GM23338 (cell line): ENCODE results near the gene IGBP1. TPM values are rescaled to one million over a fixed set of nuclear protein-coding genes. Genes with fewer than 3 reads are reported as not detected.
"Not testable (repeated sequence)": the region's sequence is repeated elsewhere in the genome, so short reads cannot be mapped to it uniquely, and the experiment has no call there.

Experiments used
- ATAC-seq: fragments of 200-7000 bp; cut with Tn5 transposase; 3 replicates; pipeline ENCODE4 v1.9.1; 2020
- DNase-seq: peaks from one replicate; pipeline ENCODE4 v3.0.0-alpha.2; 2015; ENCODE audit warnings: low spot score
- H2AFZ ChIP-seq: fragments of 200-600 bp; sonication (generic); 2 replicates; pipeline ENCODE4 v1.8.0; 2016; ENCODE audit warnings: antibody characterized with exemption, mild to moderate bottlenecking, moderate library complexity
- H3F3A ChIP-seq: fragments of 200-600 bp; sonication (generic); replicated peaks from 2 replicates; pipeline ENCODE4 v1.8.0; 2017; ENCODE audit warnings: antibody characterized with exemption, mixed run types, low read depth
- H3K27ac ChIP-seq: fragments of 200-600 bp; sonication (generic); 2 replicates; pipeline ENCODE4 v1.6.1; 2016; ENCODE audit warnings: low read depth
- H3K27me3 ChIP-seq: fragments of 200-600 bp; sonication (generic); 2 replicates; pipeline ENCODE4 v1.8.0; 2016; ENCODE audit warnings: mild to moderate bottlenecking, mixed run types, moderate library complexity; ENCODE audit not compliant: insufficient read depth
- H3K36me3 ChIP-seq: fragments of 200-600 bp; sonication (generic); 2 replicates; pipeline ENCODE4 v1.8.0; 2016; ENCODE audit warnings: mild to moderate bottlenecking; ENCODE audit not compliant: insufficient read depth
- H3K4me1 ChIP-seq: fragments of 200-600 bp; sonication (generic); 2 replicates; pipeline ENCODE4 v1.8.0; 2016; ENCODE audit warnings: mild to moderate bottlenecking, moderate library complexity; ENCODE audit not compliant: insufficient read depth
- H3K4me2 ChIP-seq: fragments of 200-600 bp; sonication (generic); 2 replicates; pipeline ENCODE4 v1.7.1; 2017; ENCODE audit warnings: mixed run types
- H3K4me3 ChIP-seq: fragments of 200-600 bp; sonication (generic); 2 replicates; pipeline ENCODE4 v1.6.1; 2016; ENCODE audit warnings: mixed run types
- H3K79me2 ChIP-seq: fragments of 200-600 bp; sonication (generic); replicated peaks from 2 replicates; pipeline ENCODE4 v1.8.0; 2017; ENCODE audit warnings: mild to moderate bottlenecking; ENCODE audit not compliant: insufficient read depth
- H3K9me2 ChIP-seq: fragments of 200-600 bp; sonication (generic); 2 replicates; pipeline ENCODE4 v1.8.0; 2017; ENCODE audit not compliant: insufficient read depth
- H4K20me1 ChIP-seq: fragments of 200-600 bp; sonication (generic); replicated peaks from 2 replicates; pipeline ENCODE4 v1.8.0; 2017; ENCODE audit warnings: mild to moderate bottlenecking; ENCODE audit not compliant: insufficient read depth
- H3K27ac Mint-ChIP-seq: 2 replicates; pipeline ENCODE4 v1.8.0; 2020; ENCODE audit warnings: inconsistent platforms, mild to moderate bottlenecking, moderate library complexity, mixed read lengths
- H3K27me3 Mint-ChIP-seq: 3 replicates; pipeline ENCODE4 v1.8.0; 2022; ENCODE audit warnings: low read depth, mild to moderate bottlenecking, moderate library complexity, mixed read lengths, inconsistent platforms; ENCODE audit not compliant: insufficient read depth, poor library complexity
- H3K36me3 Mint-ChIP-seq: 3 replicates; pipeline ENCODE4 v1.8.0; 2021; ENCODE audit warnings: low read depth, mild to moderate bottlenecking, inconsistent platforms, moderate library complexity, mixed read lengths
- H3K4me1 Mint-ChIP-seq: 3 replicates; pipeline ENCODE4 v1.8.0; 2020; ENCODE audit warnings: mild to moderate bottlenecking, inconsistent platforms, mixed read lengths
- H3K4me3 Mint-ChIP-seq: 3 replicates; pipeline ENCODE4 v1.8.0; 2021; ENCODE audit warnings: moderate library complexity, mild to moderate bottlenecking, inconsistent platforms, mixed read lengths
- H3K9me3 Mint-ChIP-seq: 3 replicates; pipeline ENCODE4 v1.8.0; 2020; ENCODE audit warnings: moderate library complexity, mild to moderate bottlenecking, inconsistent platforms, mixed read lengths
- EZH2 ChIP-seq: fragments of 200-600 bp; sonication (generic); IDR thresholded peaks from one replicate; pipeline ENCODE4 v1.8.0; 2017; ENCODE audit warnings: antibody characterized with exemption, mild to moderate bottlenecking, low read depth; ENCODE audit not compliant: unreplicated experiment
- EZH2phosphoT487 ChIP-seq: fragments of 200-600 bp; sonication (generic); IDR thresholded peaks from one replicate; pipeline ENCODE4 v1.8.1; 2018; ENCODE audit warnings: antibody characterized with exemption; ENCODE audit not compliant: unreplicated experiment
- JUNB ChIP-seq: IDR thresholded peaks from one replicate; pipeline ENCODE4 v1.6.1; 2016; ENCODE audit warnings: antibody characterized with exemption; ENCODE audit not compliant: unreplicated experiment
- REST ChIP-seq: IDR thresholded peaks from one replicate; pipeline ENCODE4 v1.6.1; 2018; ENCODE audit warnings: antibody characterized with exemption; ENCODE audit not compliant: unreplicated experiment
- STAT1 ChIP-seq: IDR thresholded peaks from one replicate; pipeline ENCODE4 v1.6.1; 2016; ENCODE audit warnings: antibody characterized with exemption; ENCODE audit not compliant: unreplicated experiment
- ZNF331 ChIP-seq: fragments of 250-450 bp; sonication (Bioruptor Pico); IDR thresholded peaks from 2 replicates; pipeline ENCODE4 v1.5.0; 2020; ENCODE audit warnings: low read depth, mild to moderate bottlenecking, moderate library complexity
- polyA plus RNA-seq: library from polyadenylated mRNA; unstranded; fragments of >200 nt; fragmentation: Nextera tagmentation; extraction: Ambion mirVana; gene quantifications from 2 replicates; pipeline ENCODE4 v1.2.1, GENCODE V29; 2016
- total RNA-seq: library from RNA; depleted of rRNA; stranded (reverse); fragments of >200 nt; shearing (Covaris generic); gene quantifications from 2 replicates; pipeline ENCODE4 v1.2.3, GENCODE V29; 2014; rRNA removed
- TF ChIP-seq, protein P1 (sequence below), 2 experiments: fragments of 200-600 bp in 1 of 2; sonication (generic) in 1 of 2; conservative IDR thresholded peaks; 2 replicates each; pipeline versions ENCODE4 v1.5.1 to v1.6.1; 2016 to 2017; ENCODE audit warnings: antibody characterized with exemption in 2 of 2, low read depth in 2 of 2, mild to moderate bottlenecking in 2 of 2, moderate library complexity in 1 of 2

IGBP1 gene
- total and polyA plus RNA-seq, 2 experiments from 2014 or later: 36.8 to 38.5 TPM

- TF ChIP-seq REST (no peak), EZH2phosphoT487 (no peak), STAT1 (no peak), JUNB (no peak), ZNF331 (CRISPR knock-in tag) (no peak), EZH2 (no peak)
- TF ChIP-seq, protein P1, sequence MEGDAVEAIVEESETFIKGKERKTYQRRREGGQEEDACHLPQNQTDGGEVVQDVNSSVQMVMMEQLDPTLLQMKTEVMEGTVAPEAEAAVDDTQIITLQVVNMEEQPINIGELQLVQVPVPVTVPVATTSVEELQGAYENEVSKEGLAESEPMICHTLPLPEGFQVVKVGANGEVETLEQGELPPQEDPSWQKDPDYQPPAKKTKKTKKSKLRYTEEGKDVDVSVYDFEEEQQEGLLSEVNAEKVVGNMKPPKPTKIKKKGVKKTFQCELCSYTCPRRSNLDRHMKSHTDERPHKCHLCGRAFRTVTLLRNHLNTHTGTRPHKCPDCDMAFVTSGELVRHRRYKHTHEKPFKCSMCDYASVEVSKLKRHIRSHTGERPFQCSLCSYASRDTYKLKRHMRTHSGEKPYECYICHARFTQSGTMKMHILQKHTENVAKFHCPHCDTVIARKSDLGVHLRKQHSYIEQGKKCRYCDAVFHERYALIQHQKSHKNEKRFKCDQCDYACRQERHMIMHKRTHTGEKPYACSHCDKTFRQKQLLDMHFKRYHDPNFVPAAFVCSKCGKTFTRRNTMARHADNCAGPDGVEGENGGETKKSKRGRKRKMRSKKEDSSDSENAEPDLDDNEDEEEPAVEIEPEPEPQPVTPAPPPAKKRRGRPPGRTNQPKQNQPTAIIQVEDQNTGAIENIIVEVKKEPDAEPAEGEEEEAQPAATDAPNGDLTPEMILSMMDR (conservative IDR thresholded peaks at IDR 0.05; ENCODE audit: low read depth in 2 of 2): no peak
Measured at GRCh38 chrX:70208479-70208878, 75.2 kb downstream of the IGBP1 start (continued).

GRCh38 chrX:70209570-70209969, 76.3 kb downstream of the IGBP1 start:
- H3K4me1 ChIP-seq, H2AFZ ChIP-seq, H3K4me1 Mint-ChIP-seq: not testable (repeated sequence)

More at GRCh38 chrX:70209570-70209969, 76.3 kb downstream of the IGBP1 start:
- H3F3A ChIP-seq, H3K27me3 ChIP-seq, H3K4me3 ChIP-seq, H3K27me3 Mint-ChIP-seq, H3K9me3 Mint-ChIP-seq, H3K79me2 ChIP-seq, H4K20me1 ChIP-seq, H3K27ac ChIP-seq, H3K4me3 Mint-ChIP-seq, H3K36me3 Mint-ChIP-seq, H3K27ac Mint-ChIP-seq, ATAC-seq, H3K36me3 ChIP-seq, H3K9me2 ChIP-seq, H3K4me2 ChIP-seq: not testable (repeated sequence)
- TF ChIP-seq, protein P1 (conservative IDR thresholded peaks at IDR 0.05; ENCODE audit: low read depth in 2 of 2): 0 out of 4 replicates have a peak, but pooled peaks of 1 of the 2 experiments have one; percentile 12
- DNase-seq: peak; percentile 6

Other genes with a start within 250 kb of the IGBP1 start
- gene AWAT2, start 83.5 kb upstream of the IGBP1 start, total RNA-seq: not detected in 2 replicates
- not detected in 2 replicates for gene AWAT2, start 83.5 kb upstream of the IGBP1 start, polyA plus RNA-seq
- 0.17 TPM in 1 of 2 replicates, not detected in the other for gene OTUD6A, start 71.0 kb upstream of the IGBP1 start, total RNA-seq
- not detected in 2 replicates for gene OTUD6A, start 71.0 kb upstream of the IGBP1 start, polyA plus RNA-seq
- gene DGAT2L6, start 44.0 kb downstream of the IGBP1 start, total RNA-seq: not detected in 2 replicates
- gene DGAT2L6, start 44.0 kb downstream of the IGBP1 start, polyA plus RNA-seq: not detected in 2 replicates
- gene AWAT1, start 101.2 kb downstream of the IGBP1 start, total RNA-seq: not detected in 2 replicates
- gene AWAT1, start 101.2 kb downstream of the IGBP1 start, polyA plus RNA-seq: not detected in 2 replicates
- 0.73 TPM in 1 of 2 replicates, not detected in the other for gene P2RY4, start 126.8 kb downstream of the IGBP1 start, total RNA-seq
- gene P2RY4, start 126.8 kb downstream of the IGBP1 start, polyA plus RNA-seq: not detected in 2 replicates
- not detected in 2 replicates for gene ARR3, start 134.9 kb downstream of the IGBP1 start, total RNA-seq
- gene ARR3, start 134.9 kb downstream of the IGBP1 start, polyA plus RNA-seq: not detected in 2 replicates
- not detected in 2 replicates for gene RAB41, start 148.7 kb downstream of the IGBP1 start, total RNA-seq
- not detected in 2 replicates for gene RAB41, start 148.7 kb downstream of the IGBP1 start, polyA plus RNA-seq
- gene PDZD11, start 156.5 kb downstream of the IGBP1 start, total RNA-seq: 30.2 and 33.5 TPM in 2 replicates
- 67.6 and 68.9 TPM in 2 replicates for gene PDZD11, start 156.5 kb downstream of the IGBP1 start, polyA plus RNA-seq
- 27.6 and 30.6 TPM in 2 replicates for gene KIF4A, start 156.7 kb downstream of the IGBP1 start, total RNA-seq
- gene KIF4A, start 156.7 kb downstream of the IGBP1 start, polyA plus RNA-seq: 18.7 and 21.5 TPM in 2 replicates